H1 (cell line): Measurements from ENCODE around the gene PCDHA13. TPM values are rescaled to one million over a fixed set of nuclear protein-coding genes. Genes with fewer than 3 reads are reported as not detected.

Experiments
- CTCF ChIA-PET: fragments of 300-600 bp; sonication (Branson Sonifier 250); formaldehyde crosslinking; loops from one replicate; lab custom pipeline; 2021; ENCODE audit not compliant: partially characterized antibody; lab: Charles Lee
- POLR2A ChIA-PET: fragments of 300-600 bp; sonication (Branson Sonifier 250); formaldehyde crosslinking; loops from one replicate; lab custom pipeline; 2021; ENCODE audit warnings: inconsistent platforms; ENCODE audit not compliant: partially characterized antibody; lab: Charles Lee
- DNase-seq, 2 experiments: peaks; one replicate each; pipeline versions ENCODE4 v3.0.0 to v3.0.0-alpha.2; 2010 to 2022; ENCODE audit warnings: low spot score in 2 of 2, low read depth in 1 of 2, mixed read lengths in 1 of 2
- FAIRE-seq: peaks from 2 replicates; lab custom pipeline; 2011; peaks lifted over from hg19 to GRCh38; lab: Jason Lieb, UNC
- H2AFZ ChIP-seq: 2 replicates; pipeline ENCODE4 v1.8.1; 2012; ENCODE audit warnings: low read length, inconsistent platforms
- H2AK5ac ChIP-seq: 2 replicates; pipeline ENCODE4 v1.6.1; 2013; ENCODE audit warnings: low read depth, low read length
- H2BK120ac ChIP-seq: replicated peaks from 2 replicates; pipeline ENCODE3; 2013; ENCODE audit warnings: low read depth, low read length, inconsistent platforms
- H2BK12ac ChIP-seq: 2 replicates; pipeline ENCODE4 v1.6.1; 2013; ENCODE audit warnings: low read depth, low read length
- H2BK15ac ChIP-seq: 2 replicates; pipeline ENCODE4 v1.6.1; 2013; ENCODE audit warnings: low read length
- H2BK20ac ChIP-seq: 2 replicates; pipeline ENCODE4 v1.6.1; 2013; ENCODE audit warnings: low read length
- H2BK5ac ChIP-seq: 2 replicates; pipeline ENCODE4 v1.6.1; 2013; ENCODE audit warnings: low read depth, low read length
- H3K14ac ChIP-seq: 2 replicates; pipeline ENCODE4 v1.6.1; 2013; ENCODE audit warnings: inconsistent platforms; ENCODE audit not compliant: insufficient read length
- H3K18ac ChIP-seq: 2 replicates; pipeline ENCODE4 v1.6.1; 2013; ENCODE audit warnings: low read length; ENCODE audit errors: extremely low read depth
- H3K23ac ChIP-seq: 2 replicates; pipeline ENCODE4 v1.6.1; 2013; ENCODE audit warnings: inconsistent platforms; ENCODE audit not compliant: insufficient read length
- H3K23me2 ChIP-seq: 2 replicates; pipeline ENCODE4 v1.6.1; 2013; ENCODE audit warnings: low read depth, low read length
- H3K27ac ChIP-seq: 2 replicates; pipeline ENCODE4 v1.6.1; 2011; ENCODE audit warnings: low read depth, low read length, inconsistent platforms
- H3K27me3 ChIP-seq, 4 experiments: replicated peaks in 1 of 4; 1 replicate in 1 of 4; 2 replicates in 3 of 4; pipeline versions ENCODE4 v1.6.1 to v1.8.1; 2011 to 2013; ENCODE audit warnings: low read length in 3 of 4, mild to moderate bottlenecking in 3 of 4, inconsistent platforms in 2 of 4, mixed read lengths in 2 of 4, moderate library complexity in 1 of 4; ENCODE audit not compliant: control insufficient read depth in 3 of 4, insufficient read depth in 3 of 4; ENCODE audit errors: extremely low read depth in 1 of 4
- H3K36me3 ChIP-seq, 4 experiments: 2 replicates each; pipeline versions ENCODE4 v1.6.1 to v1.8.1; 2011 to 2013; ENCODE audit warnings: mild to moderate bottlenecking in 4 of 4, low read length in 3 of 4, moderate library complexity in 2 of 4, control low read depth in 1 of 4, inconsistent platforms in 1 of 4; ENCODE audit not compliant: insufficient read depth in 4 of 4, control insufficient read depth in 2 of 4
- H3K4ac ChIP-seq: replicated peaks from 2 replicates; pipeline ENCODE3; 2013; ENCODE audit warnings: low read length, low read depth, mixed read lengths, inconsistent platforms; ENCODE audit not compliant: insufficient read length
- H3K4me1 ChIP-seq, 4 experiments: replicated peaks in 1 of 4; 1 replicate in 1 of 4; 2 replicates in 3 of 4; pipeline versions ENCODE4 v1.6.1 to v1.8.1; 2011 to 2013; ENCODE audit warnings: low read length in 3 of 4, inconsistent platforms in 2 of 4, mixed read lengths in 1 of 4; ENCODE audit not compliant: insufficient read depth in 4 of 4, control insufficient read depth in 3 of 4
- H3K4me2 ChIP-seq, 2 experiments: 2 replicates each; pipeline versions ENCODE4 v1.6.1 to v1.8.1; 2011 to 2013; ENCODE audit warnings: low read depth in 2 of 2, low read length in 2 of 2, control low read depth in 1 of 2, inconsistent platforms in 1 of 2, mild to moderate bottlenecking in 1 of 2; ENCODE audit not compliant: insufficient read depth in 1 of 2
- H3K4me3 ChIP-seq, 4 experiments: fragments of 200-600, 300-600 bp in 1 of 4; sonication (generic), shearing (Covaris generic), sonication (Bioruptor Twin) in 1 of 4; 2 replicates each; pipeline versions ENCODE4 v1.5.1 to v1.8.1; 2011 to 2016; ENCODE audit warnings: low read length in 4 of 4, low read depth in 3 of 4, control low read depth in 2 of 4, inconsistent platforms in 2 of 4, mild to moderate bottlenecking in 2 of 4, mixed read lengths in 1 of 4, moderate library complexity in 1 of 4; ENCODE audit not compliant: insufficient read depth in 2 of 4; ENCODE audit errors: extremely low read depth in 1 of 4
- H3K56ac ChIP-seq: replicated peaks from 2 replicates; pipeline ENCODE3; 2013; ENCODE audit warnings: low read depth, mild to moderate bottlenecking, mixed read lengths, low read length, inconsistent platforms; ENCODE audit not compliant: insufficient read length
- H3K79me1 ChIP-seq: 2 replicates; pipeline ENCODE4 v1.6.1; 2013; ENCODE audit warnings: low read depth, low read length, control low read depth
- H3K79me2 ChIP-seq, 2 experiments: 2 replicates each; pipeline versions ENCODE4 v1.6.1 to v1.8.1; 2012 to 2013; ENCODE audit warnings: low read length in 2 of 2, mild to moderate bottlenecking in 2 of 2, inconsistent platforms in 1 of 2; ENCODE audit not compliant: insufficient read depth in 2 of 2, control insufficient read depth in 1 of 2
- H3K9ac ChIP-seq, 4 experiments: replicated peaks in 1 of 4; 1 replicate in 1 of 4; 2 replicates in 3 of 4; pipeline versions ENCODE4 v1.6.1 to v1.8.1; 2011 to 2013; ENCODE audit warnings: low read depth in 3 of 4, low read length in 3 of 4, control low read depth in 2 of 4, mild to moderate bottlenecking in 2 of 4, moderate library complexity in 2 of 4, inconsistent platforms in 1 of 4; ENCODE audit errors: extremely low read depth in 1 of 4
- H3K9me3 ChIP-seq, 2 experiments: 2 replicates each; pipeline versions ENCODE4 v1.6.1 to v1.8.1; 2012 to 2013; ENCODE audit warnings: mild to moderate bottlenecking in 2 of 2, moderate library complexity in 2 of 2, control low read depth in 1 of 2, inconsistent platforms in 1 of 2, low read depth in 1 of 2, low read length in 1 of 2, mixed read lengths in 1 of 2; ENCODE audit not compliant: insufficient read depth in 2 of 2
- H4K20me1 ChIP-seq, 2 experiments: replicated peaks in 1 of 2; 2 replicates each; pipeline versions ENCODE3 to v1.8.1; 2011 to 2013; ENCODE audit warnings: inconsistent platforms in 2 of 2, low read length in 2 of 2, mild to moderate bottlenecking in 1 of 2; ENCODE audit not compliant: insufficient read depth in 2 of 2, control insufficient read depth in 1 of 2
- H4K5ac ChIP-seq: 2 replicates; pipeline ENCODE4 v1.6.1; 2013; ENCODE audit warnings: low read length, low read depth, mixed read lengths, inconsistent platforms; ENCODE audit not compliant: insufficient read length
- H4K8ac ChIP-seq: 2 replicates; pipeline ENCODE4 v1.8.0; 2013; ENCODE audit warnings: mild to moderate bottlenecking, moderate library complexity, low read length, inconsistent platforms; ENCODE audit not compliant: insufficient read depth; ENCODE audit errors: extremely low read depth
- H4K91ac ChIP-seq: replicated peaks from 2 replicates; pipeline ENCODE3; 2013; ENCODE audit warnings: low read length, mixed read lengths, inconsistent platforms; ENCODE audit not compliant: insufficient read length
- BACH1 ChIP-seq: IDR thresholded peaks from 2 replicates; pipeline ENCODE4 v1.6.1; 2012; ENCODE audit warnings: low read length, improper control_type of control experiment
- CHD2 ChIP-seq: IDR thresholded peaks from 2 replicates; pipeline ENCODE4 v1.6.1; 2012; ENCODE audit warnings: low read length, improper control_type of control experiment
- E2F6 ChIP-seq: IDR thresholded peaks from 2 replicates; pipeline ENCODE4 v1.6.1; 2012; ENCODE audit warnings: inconsistent platforms
- KDM4A ChIP-seq: IDR thresholded peaks from one replicate; pipeline ENCODE4 v1.7.1; 2012; ENCODE audit warnings: low read depth, mild to moderate bottlenecking, moderate library complexity, low read length, inconsistent platforms; ENCODE audit not compliant: severe bottlenecking
- KDM5A ChIP-seq: fragments of 200-600 bp; IDR thresholded peaks from 2 replicates; pipeline ENCODE4 v1.7.1; 2012; ENCODE audit warnings: mild to moderate bottlenecking, low read length, inconsistent platforms, mixed read lengths
- RNF2 ChIP-seq: fragments of 200-900, 300-1000 bp; sonication (generic); IDR thresholded peaks from 2 replicates; pipeline ENCODE4 v1.7.1; 2016; ENCODE audit warnings: borderline replicate concordance, low read depth, mild to moderate bottlenecking, antibody characterized with exemption, low read length; ENCODE audit not compliant: poor library complexity, severe bottlenecking; ENCODE audit errors: missing control alignments
- RXRA ChIP-seq: IDR thresholded peaks from 2 replicates; pipeline ENCODE4 v1.6.1; 2011; ENCODE audit warnings: low read depth, mild to moderate bottlenecking, low read length, moderate library complexity; ENCODE audit not compliant: insufficient read depth
- SIN3A ChIP-seq, 2 experiments: IDR thresholded peaks in 1 of 2; conservative IDR thresholded peaks in 1 of 2; 2 replicates each; pipeline ENCODE4 v1.6.1; 2011 to 2012; ENCODE audit warnings: low read length in 2 of 2, improper control_type of control experiment in 1 of 2, low read depth in 1 of 2, mild to moderate bottlenecking in 1 of 2
- SP2 ChIP-seq: IDR thresholded peaks from 2 replicates; pipeline ENCODE4 v1.6.1; 2012; ENCODE audit warnings: mild to moderate bottlenecking, low read length, inconsistent platforms
- WGBS, 2 experiments: shearing (Covaris generic) in 1 of 2; methylation state at CpG; one replicate each; pipeline versions ENCODE4 v1.1.6 to v1.1.7; 2013 to 2015; ENCODE audit warnings: low lambda C conversion rate in 2 of 2, mixed read lengths in 2 of 2, inconsistent platforms in 1 of 2, low coverage in 1 of 2, missing lambda C conversion rate in 1 of 2; ENCODE audit not compliant: insufficient replicate concordance in 2 of 2, insufficient coverage in 1 of 2, insufficient read length in 1 of 2; ENCODE audit errors: extremely low coverage in 1 of 2, missing lambda C conversion rate in 1 of 2; 5-methylcytosine and 5-hydroxymethylcytosine counted together
- polyA plus RNA-seq, 7 experiments: library from polyadenylated mRNA; depleted of rRNA in 3 of 7; stranded (reverse) in 5 of 7; unstranded in 2 of 7; fragments of >200 nt in 5 of 7; fragments of 200-250 nt in 2 of 7; gene quantifications; 1 replicate in 5 of 7; 2 replicates in 1 of 7; 4 replicates in 1 of 7; pipeline versions ENCODE4 v1.2.1 to v1.2.3, GENCODE V29; 2011 to 2013; ENCODE audit warnings: missing spikeins in 2 of 7, mixed read lengths in 2 of 7
- total RNA-seq: library from RNA; stranded (reverse); fragmentation: NEBNext Ultra II Directional; extraction: Animal tissue kit (Norgen Biotek cat#: 25700); gene quantifications from 2 replicates; pipeline ENCODE4 v1.2.1, GENCODE V29; 2021
- TF ChIP-seq, protein P1 (sequence below): IDR thresholded peaks from 2 replicates; pipeline ENCODE4 v1.6.1; 2011; ENCODE audit warnings: low read depth, mild to moderate bottlenecking, low read length; ENCODE audit not compliant: insufficient read depth

Gene PCDHA13
- total and polyA plus RNA-seq, 2 of the 8 experiments (the other 6 are each of a cell fraction or from before 2014, with no cell fraction given): 1.2 to 1.3 TPM

GRCh38 chr5:140835622-140836510 is 46.1 kb upstream of the PCDHA13 start:
- Histone ChIP-seq H3K79me2 (no peaks in the 10 kb centered on the region), H4K5ac (no peak overlapping the region), H3K56ac (no peak overlapping the region), H4K20me1 (no peaks in the 10 kb centered on the region), H3K4me1 (no peaks in the 10 kb centered on the region), H3K9me3 (peaks cover 0 to 19% of the 10 kb centered on the region in 2 experiments; a peak in 2 of 4 replicates), H2BK12ac (no peak overlapping the region), H3K23ac (no peak overlapping the region), H3K4ac (no peak overlapping the region), H3K27me3 (no peaks in the 10 kb centered on the region), H3K4me3 (no peak overlapping the region), H3K23me2 (no peaks in the 10 kb centered on the region), H3K9ac (no peak overlapping the region), H3K4me2 (no peak overlapping the region), H3K14ac (no peak overlapping the region), H2BK5ac (no peak overlapping the region), H2AFZ (no peak overlapping the region), H2AK5ac (no peak overlapping the region), H2BK20ac (no peak overlapping the region), H2BK120ac (no peak overlapping the region), H3K18ac (no peak overlapping the region), H3K27ac (no peak overlapping the region), H2BK15ac (no peak overlapping the region), H4K8ac (no peak overlapping the region), H3K36me3 (peaks cover 0 to 9% (median 0%) of the 10 kb centered on the region in 4 experiments; a peak in 2 of 8 replicates), H4K91ac (no peak overlapping the region), H3K79me1 (no peaks in the 10 kb centered on the region)
- POLR2A ChIA-PET: interaction anchor here (0.8 to 1.3 kb wide), 2 partner anchors 8 to 29 kb away, joined by 3 to 5 read pairs; partner anchors contain the start of genes PCDHA4 and PCDHA6
- CTCF ChIA-PET: interaction anchor here (0.6 to 1.8 kb wide), 9 partner anchors 8 to 255 kb away, joined by 3 to 11 read pairs (median 4); partner anchors contain the start of genes PCDHA12, PCDHA4 and PCDHA6
- no peak for FAIRE-seq
- DNase-seq: no peak
- 94% methylated on average over 93 of the region's 103 CpGs; no CpG with 5 or more reads in 1 of the 2 experiments for WGBS, 2 experiments
- TF ChIP-seq RXRA (no peak), RNF2 (no peak), SP2 (no peak), KDM5A (no peak), CHD2 (no peak), BACH1 (no peak), E2F6 (no peak), KDM4A (no peak), SIN3A (conservative IDR thresholded peaks at IDR 0.05 in 1 of 2, IDR thresholded peaks at IDR 0.05 in 1 of 2; ENCODE audit: low read depth in 1 of 2, low read length in 2 of 2) (no peak)
- TF ChIP-seq, protein P1, sequence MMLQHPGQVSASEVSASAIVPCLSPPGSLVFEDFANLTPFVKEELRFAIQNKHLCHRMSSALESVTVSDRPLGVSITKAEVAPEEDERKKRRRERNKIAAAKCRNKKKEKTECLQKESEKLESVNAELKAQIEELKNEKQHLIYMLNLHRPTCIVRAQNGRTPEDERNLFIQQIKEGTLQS: no peak
